Islet precursor cell (in vitro differentiated cells): ENCODE data around the gene KIF1B.

Experiments
- DNase-seq: peaks from one replicate; pipeline ENCODE4 v3.0.0-alpha.2; 2018

KIF1B gene

GRCh38 chr1:10287023-10287645 is 76.8 kb downstream of the KIF1B start:
- DNase-seq, result no peak

DNA sequence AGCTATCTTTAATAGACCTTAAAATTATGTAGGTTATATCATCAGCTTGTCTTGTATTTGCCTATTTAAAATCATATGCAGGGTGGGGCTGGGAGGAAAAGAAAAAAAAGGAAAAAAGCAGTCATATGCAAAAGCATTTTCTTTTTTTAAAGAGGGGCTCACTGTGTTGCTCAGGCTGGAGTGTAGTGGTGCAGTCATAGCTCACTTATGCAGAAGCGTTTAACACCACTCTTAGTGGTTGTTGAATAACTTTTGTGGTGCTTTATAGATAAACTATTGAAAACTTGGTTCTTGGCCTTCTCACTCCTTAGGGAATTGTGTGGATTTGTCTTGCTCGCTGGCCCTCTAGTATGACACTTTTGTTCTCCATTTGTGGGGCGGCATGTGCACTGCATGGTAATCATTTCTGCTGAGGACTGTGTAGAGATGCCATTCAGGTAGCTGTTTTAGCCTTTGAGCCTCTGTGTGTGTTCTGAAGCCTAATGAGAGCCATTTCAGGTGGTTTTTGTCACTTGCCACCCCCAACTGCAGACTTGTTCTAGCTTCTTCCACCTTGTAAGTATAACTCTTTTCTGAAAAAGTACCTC is 77.8 kb downstream of the KIF1B start:
- no peak for DNase-seq

DNA sequence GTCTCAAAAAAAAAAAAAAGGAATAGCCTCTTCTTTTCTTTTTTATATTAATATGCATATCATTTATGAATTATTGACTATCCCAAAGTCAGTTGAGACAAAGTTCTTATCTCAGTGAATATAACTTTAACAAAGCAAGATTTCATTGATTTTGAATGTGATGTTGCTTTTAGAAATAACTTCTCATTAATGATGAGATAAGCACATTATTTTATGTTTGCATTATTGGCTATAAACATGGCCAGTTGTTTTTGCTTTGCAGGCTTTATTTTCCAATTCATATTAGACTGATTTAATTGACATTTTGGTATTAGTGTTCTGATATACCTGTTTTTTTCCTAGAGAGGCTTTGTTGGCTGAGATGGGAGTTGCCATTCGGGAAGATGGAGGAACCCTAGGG is 81.3 kb downstream of the KIF1B start:
- no peak for DNase-seq

DNA sequence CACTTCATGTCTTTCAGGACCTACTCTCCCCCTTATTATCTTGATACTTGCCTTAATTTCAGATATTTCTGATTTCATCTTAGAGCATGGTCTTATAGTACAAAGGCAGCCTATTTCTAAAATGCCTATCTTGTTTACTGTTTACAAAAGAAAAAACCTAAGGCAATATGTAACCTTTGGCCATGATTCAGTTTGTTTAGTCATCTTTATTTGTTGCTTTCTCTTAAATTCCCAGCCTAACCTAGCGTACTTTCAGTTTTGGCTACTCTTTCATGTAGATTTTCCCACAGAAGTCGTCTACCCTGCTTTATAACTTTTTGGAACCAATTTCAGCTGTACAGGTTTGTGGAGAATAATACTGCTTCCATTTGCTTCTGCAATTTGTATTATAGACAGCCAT is 81.8 kb downstream of the KIF1B start:
- DNase-seq, result no peak

DNA sequence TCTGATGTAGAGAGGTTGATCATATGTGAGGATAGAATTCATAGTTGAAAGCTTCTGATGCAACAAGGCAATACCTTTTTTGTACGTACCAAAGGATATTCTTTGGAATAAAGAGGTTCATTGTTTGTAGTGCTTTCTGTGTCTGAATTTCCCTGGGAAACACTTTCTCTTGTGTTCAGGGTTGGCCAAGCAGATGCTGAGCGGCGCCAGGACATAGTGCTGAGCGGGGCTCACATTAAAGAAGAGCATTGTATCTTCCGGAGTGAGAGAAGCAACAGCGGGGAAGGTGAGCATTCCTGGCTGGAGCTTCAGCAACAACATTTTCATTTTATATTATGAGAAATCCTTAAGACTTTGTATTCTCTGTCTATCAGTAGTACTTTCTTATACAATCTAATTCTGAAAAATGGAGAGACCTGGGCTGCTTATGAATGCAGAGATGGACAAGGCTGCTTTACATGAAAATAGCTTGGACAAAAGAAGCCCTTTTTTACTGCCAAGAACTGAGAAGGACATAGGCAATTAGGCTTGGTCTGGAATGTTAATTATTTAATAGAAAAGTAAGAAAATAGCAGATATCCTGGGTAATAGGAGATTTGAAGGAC is 85.2 kb downstream of the KIF1B start:
- DNase-seq, result no peak

DNA sequence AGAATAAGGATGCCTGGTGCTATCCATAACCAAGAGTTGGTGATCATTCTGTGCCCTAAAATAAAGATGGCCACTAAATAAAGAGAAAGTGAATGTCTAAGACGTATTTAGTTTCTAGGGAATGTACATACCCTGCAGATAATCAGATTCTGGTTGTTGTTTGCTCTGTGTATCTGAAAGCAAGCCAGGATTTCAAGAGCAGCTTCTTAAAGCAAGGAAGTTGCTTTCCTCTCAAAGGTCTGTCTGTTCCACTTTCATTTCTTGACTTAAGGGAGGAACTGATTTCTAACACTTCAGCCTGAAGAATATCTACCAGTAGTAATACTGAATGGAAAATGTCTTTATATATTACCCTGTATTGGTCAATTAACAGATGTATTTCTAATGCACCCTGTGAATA is 88.8 kb downstream of the KIF1B start:
- no peak for DNase-seq

DNA sequence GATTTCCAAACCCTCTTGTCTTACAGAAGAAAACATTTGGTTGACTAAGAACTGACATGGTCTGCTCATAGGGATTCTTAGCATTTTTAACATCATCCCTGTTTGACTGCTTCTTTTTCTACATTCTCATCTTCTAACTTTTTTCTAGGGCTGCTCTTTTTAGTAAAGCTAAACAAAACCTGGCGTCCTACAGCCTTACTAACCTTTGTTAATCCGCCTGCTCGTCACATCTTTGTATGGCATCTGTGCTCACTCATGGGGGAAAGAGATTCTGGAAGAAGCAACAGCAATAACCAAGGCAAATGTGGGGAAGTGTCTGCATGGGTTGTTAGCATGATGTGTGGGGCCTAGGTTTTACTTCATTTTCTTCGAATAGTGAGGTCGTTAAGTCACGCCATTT is 92.0 kb downstream of the KIF1B start:
- no peak for DNase-seq

GRCh38 chr1:10304295-10304694 is 93.9 kb downstream of the KIF1B start:
- no peak for DNase-seq

DNA sequence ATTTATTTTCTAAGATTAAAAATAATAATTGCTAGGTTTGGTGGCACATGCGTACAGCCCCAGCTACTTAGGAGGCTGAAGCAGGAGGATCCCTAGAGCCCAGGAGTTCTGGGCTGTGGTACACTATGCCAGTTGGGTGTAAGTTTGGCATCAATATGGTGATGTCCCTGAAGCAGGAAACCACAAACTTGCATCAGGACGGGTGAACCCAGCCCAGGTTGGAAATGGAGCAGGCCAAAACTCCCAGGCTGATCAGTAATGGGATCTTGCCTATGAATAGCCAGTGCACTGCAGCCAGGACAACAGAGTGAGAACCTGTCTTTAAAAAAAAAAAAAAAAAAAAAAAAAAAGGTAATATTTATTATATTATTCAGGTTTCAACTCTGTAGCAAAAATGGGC is 96.1 kb downstream of the KIF1B start:
- no peak for DNase-seq

DNA sequence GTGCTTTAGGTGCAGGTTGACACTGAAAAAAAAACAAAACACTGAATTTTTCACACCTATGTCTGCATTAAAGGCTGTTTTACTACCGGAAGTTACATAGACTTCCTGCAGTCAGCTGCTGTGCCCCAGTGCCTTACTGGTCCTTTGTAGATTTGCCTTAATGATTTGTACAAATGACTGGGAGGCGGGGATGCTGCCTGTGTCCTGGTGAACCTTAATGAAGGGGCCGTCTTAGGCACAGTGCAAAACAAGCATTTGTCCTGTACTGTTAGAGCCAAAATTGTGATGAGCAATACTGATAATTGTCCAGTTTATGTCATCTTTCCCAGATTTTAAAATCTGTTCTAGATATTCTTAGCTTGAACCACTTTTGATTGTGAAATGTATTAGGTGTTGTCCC is 97.6 kb downstream of the KIF1B start:
- no peak for DNase-seq

DNA sequence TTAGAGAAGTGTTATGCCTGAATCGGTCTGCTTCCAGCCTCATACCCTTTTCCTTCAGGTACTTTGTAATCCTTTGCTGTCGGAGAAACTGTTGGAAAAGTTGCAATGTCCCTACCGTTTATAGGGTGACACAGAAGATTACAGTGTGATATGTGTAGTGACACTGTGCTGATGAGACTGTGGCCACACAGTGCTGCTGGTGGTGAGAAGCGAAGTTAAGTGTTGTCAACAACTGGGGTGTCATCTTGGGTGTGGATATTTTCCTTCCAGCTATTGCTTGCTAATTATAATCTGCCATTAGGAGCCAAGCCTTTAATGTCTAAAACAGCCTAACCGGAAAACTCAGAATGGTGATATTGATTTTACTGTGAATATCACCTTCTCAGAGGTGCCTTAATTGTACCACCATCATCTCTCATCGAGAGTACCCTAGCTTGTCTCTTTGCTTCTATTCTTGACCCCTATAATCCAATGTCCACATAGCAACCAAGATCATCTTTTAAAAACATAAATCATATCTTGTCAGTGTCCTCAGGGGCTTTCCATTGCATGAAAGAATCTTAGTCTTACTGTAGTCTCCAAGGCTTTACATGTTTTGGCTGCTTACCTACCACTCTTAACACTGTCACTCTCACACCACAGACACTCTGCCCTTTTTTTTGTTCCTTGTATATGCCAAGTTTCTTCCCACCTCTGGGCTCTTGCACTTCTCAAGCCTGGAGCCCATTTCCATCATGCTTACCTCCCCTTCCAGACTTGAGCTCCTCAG is 99.1 kb downstream of the KIF1B start:
- no peak for DNase-seq

GRCh38 chr1:10316752-10317151 is 106.4 kb downstream of the KIF1B start:
- no peak for DNase-seq

DNA sequence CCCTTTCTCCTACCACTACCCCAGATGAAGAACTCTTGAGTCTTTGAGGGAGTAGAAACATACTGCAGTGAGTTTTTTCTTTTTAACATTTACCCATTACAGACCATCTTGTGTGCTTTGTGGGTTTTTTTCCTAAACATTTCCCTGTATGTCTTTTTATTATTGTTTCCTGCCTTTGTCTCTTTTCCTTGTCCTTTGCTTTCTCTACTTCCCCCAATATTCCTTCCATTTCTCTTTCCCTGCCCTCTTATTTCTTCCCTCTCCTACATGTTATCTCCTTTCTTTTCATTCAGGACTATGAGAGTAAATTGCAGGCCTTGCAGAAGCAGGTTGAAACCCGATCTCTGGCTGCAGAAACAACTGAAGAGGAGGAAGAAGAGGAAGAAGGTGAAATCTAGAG is 109.4 kb downstream of the KIF1B start:
- no peak for DNase-seq

GRCh38 chr1:10320336-10320735 is 110.0 kb downstream of the KIF1B start:
- DNase-seq, result no peak

GRCh38 chr1:10322821-10323220 is 112.5 kb downstream of the KIF1B start:
- no peak for DNase-seq

DNA sequence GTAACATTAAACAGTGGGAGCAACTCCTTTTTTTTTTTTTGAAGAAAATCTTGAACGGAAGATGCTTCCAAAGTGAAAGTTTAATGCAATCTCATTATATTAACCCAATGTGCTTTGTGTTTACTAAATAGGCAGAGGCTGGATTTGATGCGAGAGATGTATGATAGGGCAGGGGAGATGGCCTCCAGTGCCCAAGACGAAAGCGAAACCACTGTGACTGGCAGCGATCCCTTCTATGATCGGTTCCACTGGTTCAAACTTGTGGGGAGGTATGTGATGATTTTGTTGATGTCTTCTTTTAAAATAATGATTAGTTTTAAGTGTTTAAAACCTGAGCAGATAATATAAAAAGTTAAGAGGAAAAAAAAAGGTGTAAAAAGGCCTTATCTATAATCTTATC is 114.3 kb downstream of the KIF1B start:
- no peak for DNase-seq

GRCh38 chr1:10325521-10325920 is 115.2 kb downstream of the KIF1B start:
- DNase-seq, result no peak

DNA sequence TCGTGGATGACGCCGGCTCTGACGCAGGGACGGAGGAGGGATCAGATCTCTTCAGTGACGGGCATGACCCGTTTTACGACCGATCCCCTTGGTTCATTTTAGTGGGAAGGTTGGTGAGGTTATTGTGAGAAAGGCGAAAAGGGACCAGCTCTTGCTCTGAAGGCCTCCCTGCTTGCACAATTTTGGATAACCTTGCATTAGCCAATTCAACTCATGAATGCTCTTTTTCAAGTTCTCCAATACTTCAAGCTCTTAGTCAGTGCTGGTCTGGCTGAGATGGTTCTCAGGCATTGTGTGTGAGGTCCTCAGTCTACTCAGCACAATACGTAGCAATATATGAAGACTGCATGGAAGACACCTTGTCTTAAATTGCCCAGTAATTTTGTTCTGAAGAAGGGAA is 115.9 kb downstream of the KIF1B start:
- DNase-seq, result no peak

GRCh38 chr1:10328180-10328963 is 118.0 kb downstream of the KIF1B start:
- no peak for DNase-seq

DNA sequence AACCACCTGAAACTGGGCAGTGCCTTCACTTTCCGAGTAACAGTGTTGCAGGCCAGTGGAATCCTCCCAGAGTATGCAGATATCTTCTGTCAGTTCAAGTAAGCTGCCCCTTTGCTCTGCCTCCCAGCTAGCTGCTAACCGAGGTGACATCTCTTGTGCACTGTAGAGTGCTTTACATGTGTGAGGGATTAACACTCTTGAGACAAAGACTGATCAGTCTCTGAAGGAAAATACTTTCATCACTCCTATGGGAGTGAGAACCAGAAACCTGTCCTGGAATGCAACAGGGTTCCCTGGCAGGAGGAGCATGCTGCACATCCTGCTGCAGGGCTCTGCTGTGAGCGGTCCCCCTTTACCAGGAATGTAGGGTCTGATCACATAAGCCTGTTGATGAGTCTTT is 127.1 kb downstream of the KIF1B start:
- peak; percentile 53 for DNase-seq

- peak; percentile 70 for DNase-seq
Measured at GRCh38 chr1:10338047-10338446, 127.7 kb downstream of the KIF1B start.

DNA sequence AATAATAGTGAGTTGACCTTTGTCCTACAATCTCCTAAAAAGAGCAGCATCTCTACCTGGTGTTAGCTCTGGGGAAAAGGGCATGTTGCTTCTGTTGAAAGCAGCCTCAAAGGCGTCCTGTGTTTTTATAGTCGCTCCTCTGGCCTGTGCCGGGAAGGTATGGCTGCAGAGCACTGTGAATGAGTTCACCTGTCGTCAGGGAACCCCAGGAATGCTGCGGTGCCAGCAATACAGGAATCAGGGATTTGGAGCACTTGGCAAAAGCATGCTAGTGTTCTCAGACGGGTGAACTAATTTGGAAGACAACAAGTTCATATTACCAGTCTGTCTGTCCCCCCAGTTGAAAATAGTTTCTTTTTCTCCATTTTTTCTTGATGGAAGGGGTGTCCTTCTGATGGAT is 128.2 kb downstream of the KIF1B start:
- peak; percentile 85 for DNase-seq

DNA sequence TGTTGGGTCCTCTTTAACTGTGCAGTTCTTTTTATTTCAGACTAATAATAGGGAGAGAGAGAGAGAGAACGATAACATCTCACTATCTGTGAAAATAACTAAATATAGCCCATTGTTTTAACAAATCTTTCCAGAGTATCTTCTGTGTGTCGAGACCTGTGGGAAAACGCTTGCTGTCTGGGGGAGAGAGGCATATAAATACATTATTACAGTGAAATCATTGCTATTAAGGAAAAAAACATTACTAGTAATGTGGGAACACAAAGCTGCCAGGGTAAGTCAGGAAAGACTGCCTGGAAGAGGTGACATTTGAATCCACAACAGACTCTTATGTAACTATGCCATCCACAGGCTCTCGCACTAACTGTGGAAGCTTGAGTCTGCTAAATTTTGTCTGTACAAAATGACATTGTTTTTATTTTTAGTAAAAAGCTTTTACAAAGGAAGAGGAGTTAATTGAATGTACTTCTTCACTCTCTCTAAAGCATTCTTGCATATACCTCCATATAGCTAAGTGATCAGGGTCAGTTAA is 128.7 kb downstream of the KIF1B start:
- DNase-seq, result no peak
